T-cell (primary cell): ENCODE results near the gene PCK2. TPM values are rescaled to one million over a fixed set of nuclear protein-coding genes. Genes with fewer than 3 reads are reported as not detected.

Experiments used
- ATAC-seq, 4 experiments: fragments of 200-7000 bp in 3 of 4; fragments of 150-1000 bp in 1 of 4; cut with Tn5 transposase; replicated peaks in 1 of 4; 1 replicate in 3 of 4; 2 replicates in 1 of 4; pipeline ENCODE4 v1.10.0; 2021; ENCODE audit warnings: moderate library complexity in 3 of 4, mild to moderate bottlenecking in 2 of 4, moderate number of reproducible peaks in 1 of 4
- CTCF ChIA-PET, 2 donors: fragments of 300-600 bp; sonication (Branson Sonifier 250); formaldehyde crosslinking; loops; one replicate each; lab custom pipeline; 2022; ENCODE audit warnings: antibody characterized with exemption in 2 of 2; lab: Charles Lee
- POLR2A ChIA-PET, 2 donors: fragments of 300-600 bp; sonication (Branson Sonifier 250); formaldehyde crosslinking; loops; one replicate each; lab custom pipeline; 2022; ENCODE audit warnings: antibody characterized with exemption in 2 of 2; lab: Charles Lee
- DNase-seq, 35 experiments: peaks; one replicate each; pipeline versions ENCODE4 v3.0.0 to v3.0.0-alpha.2; 2013 to 2023
- H3K27ac ChIP-seq: one replicate; pipeline ENCODE4 v1.5.1; 2013; ENCODE audit warnings: low read length
- H3K27me3 ChIP-seq, 2 experiments: replicated peaks in 1 of 2; 1 replicate in 1 of 2; 2 replicates in 1 of 2; pipeline versions ENCODE4 v1.6.1 to v1.7.0; 2013; ENCODE audit warnings: low read length in 1 of 2, mixed read lengths in 1 of 2; ENCODE audit not compliant: control insufficient read depth in 2 of 2, insufficient read depth in 2 of 2; ENCODE audit errors: extremely low read depth in 1 of 2
- H3K36me3 ChIP-seq, 2 donors: 1 replicate in 1 of 2; 2 replicates in 1 of 2; pipeline versions ENCODE4 v1.6.1 to v1.7.0; 2013; ENCODE audit warnings: low read length in 1 of 2; ENCODE audit not compliant: control insufficient read depth in 2 of 2, insufficient read depth in 1 of 2; ENCODE audit errors: extremely low read depth in 1 of 2
- H3K4me1 ChIP-seq, 2 experiments: 1 replicate in 1 of 2; 2 replicates in 1 of 2; pipeline versions ENCODE4 v1.6.1 to v1.7.0; 2013; ENCODE audit warnings: low read length in 2 of 2, mixed read lengths in 1 of 2; ENCODE audit not compliant: insufficient read depth in 2 of 2, control insufficient read depth in 1 of 2; ENCODE audit errors: extremely low read depth in 1 of 2
- H3K4me3 ChIP-seq, 2 donors: 1 replicate in 1 of 2; 2 replicates in 1 of 2; pipeline versions ENCODE4 v1.5.1 to v1.7.0; 2013; ENCODE audit warnings: mild to moderate bottlenecking in 2 of 2, low read length in 1 of 2, moderate library complexity in 1 of 2; ENCODE audit not compliant: control insufficient read depth in 1 of 2; ENCODE audit errors: extremely low read depth in 1 of 2
- H3K9me3 ChIP-seq: 2 replicates; pipeline ENCODE4 v1.7.0; 2013
- H3K27ac Mint-ChIP-seq, 2 donors: one replicate each; pipeline ENCODE4 v1.8.0; 2020 to 2021; ENCODE audit warnings: mild to moderate bottlenecking in 2 of 2, mixed read lengths in 2 of 2
- H3K27me3 Mint-ChIP-seq, 2 donors: one replicate each; pipeline ENCODE4 v1.8.0; 2021 to 2022; ENCODE audit warnings: mixed read lengths in 2 of 2
- H3K36me3 Mint-ChIP-seq: one replicate; pipeline ENCODE4 v1.8.0; 2021; ENCODE audit warnings: mixed read lengths
- H3K4me1 Mint-ChIP-seq, 3 donors: one replicate each; pipeline ENCODE4 v1.8.0; 2020 to 2022; ENCODE audit warnings: mixed read lengths in 3 of 3, mild to moderate bottlenecking in 1 of 3
- H3K4me3 Mint-ChIP-seq, 3 donors: one replicate each; pipeline ENCODE4 v1.8.0; 2020 to 2022; ENCODE audit warnings: mild to moderate bottlenecking in 3 of 3, mixed read lengths in 3 of 3, moderate library complexity in 3 of 3
- H3K9me3 Mint-ChIP-seq, 3 donors: one replicate each; pipeline ENCODE4 v1.8.0; 2020 to 2022; ENCODE audit warnings: mixed read lengths in 3 of 3
- WGBS: methylation state at CpG from one replicate; pipeline ENCODE4 v1.1.5; 2013; ENCODE audit warnings: missing lambda C conversion rate; ENCODE audit not compliant: insufficient coverage; 5-methylcytosine and 5-hydroxymethylcytosine counted together
- total RNA-seq, 35 experiments: library from RNA in 6 of 35; stranded (reverse) in 6 of 35; fragments of 120-200 nt in 1 of 35; gene quantifications; one replicate each; pipeline versions ENCODE4 v1.2.1 to v1.2.4 and lab custom pipeline; 2013 to 2026

The PCK2 gene
- total RNA-seq, 5 donors from 2014 or later (not counting 1 experiment from before 2014, with no cell fraction given), result 11.8 to 35.5 (median 29.4) TPM

GRCh38 chr14:24070285-24071143 is 23.6 kb upstream of the PCK2 start:
- no peak overlapping the region for H3K4me3 ChIP-seq
- peaks cover 0 to 48% of the 10 kb centered on the region in 2 experiments for H3K27me3 ChIP-seq
- H3K27me3 Mint-ChIP-seq, result peaks cover 6 to 14% of the 10 kb centered on the region in 2 donors
- H3K27ac Mint-ChIP-seq, result no peak overlapping the region
- no peak for ATAC-seq
- H3K9me3 Mint-ChIP-seq, result no peaks in the 10 kb centered on the region
- H3K27ac ChIP-seq, result no peak overlapping the region
- H3K4me1 Mint-ChIP-seq, result peaks cover 0 to 2% (median 0%) of the 10 kb centered on the region in 3 donors
- CTCF ChIA-PET, result interaction anchor here in 1 of 2 donors (0.7 kb wide), 1 partner anchor 59 kb away, joined by 5 read pairs; no protein-coding TSS in a partner anchor
- WGBS, result 86% methylated on average over 8 of the region's 10 CpGs
- H3K4me3 Mint-ChIP-seq, result no peak overlapping the region
- no peaks in the 10 kb centered on the region for H3K9me3 ChIP-seq
- POLR2A ChIA-PET, result interaction anchor here in 1 of 2 donors (0.5 kb wide), 1 partner anchor 52 kb away, joined by 6 read pairs; no protein-coding TSS in a partner anchor
- H3K36me3 ChIP-seq, result no peaks in the 10 kb centered on the region
- no peaks in the 10 kb centered on the region for H3K4me1 ChIP-seq
- H3K36me3 Mint-ChIP-seq, result no peaks in the 10 kb centered on the region
- no peak for DNase-seq

GRCh38 chr14:24071144-24071697 is 22.9 kb upstream of the PCK2 start, which contains the start of gene CPNE6:
TSS of gene CPNE6 (plus strand) at chr14:24071562. CDS start at chr14:24072937, 1,375 bp downstream.
- H3K36me3 Mint-ChIP-seq, result no peaks in the 10 kb centered on the region
- ChIA-PET POLR2A (no interaction called here), CTCF (no interaction called here)
- no peaks in the 10 kb centered on the region for H3K9me3 ChIP-seq
- no peak within 1 kb of the TSS for H3K4me3 Mint-ChIP-seq
- H3K27ac ChIP-seq, result no peak within 1 kb of the TSS
- DNase-seq (no peak), ATAC-seq (no peak)
- H3K4me1 Mint-ChIP-seq, result peaks cover 0 to 2% (median 0%) of the 10 kb centered on the region in 3 donors
- no peaks in the 10 kb centered on the region for H3K36me3 ChIP-seq
- no peaks in the 10 kb centered on the region for H3K4me1 ChIP-seq
- H3K27ac Mint-ChIP-seq, result no peak within 1 kb of the TSS
- H3K27me3 Mint-ChIP-seq, result peaks cover 6 to 14% of the 10 kb centered on the region in 2 donors
- H3K9me3 Mint-ChIP-seq, result no peaks in the 10 kb centered on the region
- WGBS, result 55% methylated on average over 8 of the region's 19 CpGs
- no peak within 1 kb of the TSS for H3K4me3 ChIP-seq
- peaks cover 0 to 53% of the 10 kb centered on the region in 2 experiments for H3K27me3 ChIP-seq

- H3K27ac ChIP-seq, result no peak overlapping the region
- peaks cover 6 to 14% of the 10 kb centered on the region in 2 donors for H3K27me3 Mint-ChIP-seq
- H3K4me1 ChIP-seq, result no peaks in the 10 kb centered on the region
- H3K4me3 ChIP-seq, result no peak overlapping the region
- H3K4me3 Mint-ChIP-seq, result no peak overlapping the region
- H3K9me3 ChIP-seq, result no peaks in the 10 kb centered on the region
- no peak for DNase-seq
- no peak for ATAC-seq
- H3K27me3 ChIP-seq, result peaks cover 0 to 52% of the 10 kb centered on the region in 2 experiments
- no peak overlapping the region for H3K27ac Mint-ChIP-seq
- ChIA-PET CTCF (no interaction called here), POLR2A (no interaction called here)
- no peaks in the 10 kb centered on the region for H3K36me3 Mint-ChIP-seq
- no peaks in the 10 kb centered on the region for H3K9me3 Mint-ChIP-seq
- H3K4me1 Mint-ChIP-seq, result peaks cover 0 to 2% (median 0%) of the 10 kb centered on the region in 3 donors
- WGBS, result 91% methylated on average over 9 of the region's 12 CpGs
- no peaks in the 10 kb centered on the region for H3K36me3 ChIP-seq
These were observed 22.2 kb upstream of the PCK2 start for GRCh38 chr14:24071836-24072430.

- Mint-ChIP-seq H3K9me3 (no peaks in the 10 kb centered on the region), H3K36me3 (no peaks in the 10 kb centered on the region), H3K4me1 (peaks cover 0 to 2% (median 0%) of the 10 kb centered on the region in 3 donors), H3K4me3 (no peak overlapping the region), H3K27me3 (peaks cover 6 to 14% of the 10 kb centered on the region in 2 donors), H3K27ac (no peak overlapping the region)
- no peak for DNase-seq
- POLR2A ChIA-PET, result no interaction called here
- H3K27me3 ChIP-seq, result peaks cover 0 to 47% of the 10 kb centered on the region in 2 experiments
- H3K4me3 ChIP-seq, result no peak overlapping the region
- H3K4me1 ChIP-seq, result no peaks in the 10 kb centered on the region
- CTCF ChIA-PET, result no interaction called here
- H3K9me3 ChIP-seq, result no peaks in the 10 kb centered on the region
- WGBS, result 64% methylated on average over 2 of the region's 7 CpGs
- ATAC-seq, result no peak
- no peaks in the 10 kb centered on the region for H3K36me3 ChIP-seq
- no peak overlapping the region for H3K27ac ChIP-seq
These were observed 21.7 kb upstream of the PCK2 start for GRCh38 chr14:24072436-24072835.

GRCh38 chr14:24072881-24073877 is 20.9 kb upstream of the PCK2 start:
- CTCF ChIA-PET, result interaction anchor here in 1 of 2 donors (0.6 kb wide), 1 partner anchor 37 kb away, joined by 5 read pairs; no protein-coding TSS in a partner anchor
- Histone ChIP-seq H3K9me3 (no peaks in the 10 kb centered on the region), H3K36me3 (no peaks in the 10 kb centered on the region), H3K4me1 (no peaks in the 10 kb centered on the region), H3K4me3 (no peak overlapping the region), H3K27me3 (peaks cover 0 to 42% of the 10 kb centered on the region in 2 experiments), H3K27ac (no peak overlapping the region)
- Mint-ChIP-seq H3K4me1 (peaks cover 0 to 2% (median 0%) of the 10 kb centered on the region in 3 donors), H3K9me3 (no peaks in the 10 kb centered on the region), H3K27ac (no peak overlapping the region), H3K27me3 (peaks cover 6 to 14% of the 10 kb centered on the region in 2 donors), H3K36me3 (no peaks in the 10 kb centered on the region), H3K4me3 (no peak overlapping the region)
- ATAC-seq (no peak), DNase-seq (no peak)
- POLR2A ChIA-PET, result no interaction called here
- 90% methylated on average over 17 of the region's 26 CpGs for WGBS
